Endothelial cell of umbilical vein (primary cell): ENCODE measurements around the gene PXN. TPM values are rescaled to one million over a fixed set of nuclear protein-coding genes. Genes with fewer than 3 reads are reported as not detected.

Experiments used
- BruUV-seq: library from RNA; stranded (reverse); fragments of 400-500 nt; replicated peaks from 2 replicates; lab custom pipeline; 2021; lab: Mats Ljungman, UMichigan
- CTCF ChIA-PET: fragments of 300-600, 350-600 bp; sonication (Branson Sonifier 250); formaldehyde crosslinking; loops from one replicate; lab custom pipeline; 2021; ENCODE audit warnings: antibody characterized with exemption, inconsistent platforms; lab: Charles Lee
- POLR2A ChIA-PET: fragments of 300-600, 350-600 bp; sonication (Branson Sonifier 250); formaldehyde crosslinking; loops from one replicate; lab custom pipeline; 2021; ENCODE audit warnings: antibody characterized with exemption, inconsistent platforms; lab: Charles Lee
- DNase-seq: peaks from one replicate; pipeline ENCODE4 v3.0.0-alpha.2; 2011; ENCODE audit warnings: low read depth, low spot score
- FAIRE-seq: peaks from 2 replicates; lab custom pipeline; 2011; peaks lifted over from hg19 to GRCh38; lab: Jason Lieb, UNC
- H2AFZ ChIP-seq: 2 replicates; pipeline ENCODE4 v1.6.0; 2012; ENCODE audit warnings: low read depth, low read length, control low read depth, inconsistent platforms
- H3K27ac ChIP-seq: 2 replicates; pipeline ENCODE4 v1.5.1; 2011; ENCODE audit warnings: low read depth, mild to moderate bottlenecking, control low read depth, low read length, moderate library complexity; ENCODE audit not compliant: insufficient read depth
- H3K27me3 ChIP-seq, 2 experiments: 2 replicates each; pipeline versions ENCODE4 v1.6.0 to v1.6.1; 2011; ENCODE audit warnings: low read length in 2 of 2, mixed read lengths in 1 of 2; ENCODE audit not compliant: control insufficient read depth in 2 of 2, insufficient read depth in 2 of 2
- H3K36me3 ChIP-seq, 2 experiments: 2 replicates in 1 of 2; 3 replicates in 1 of 2; pipeline ENCODE4 v1.5.1; 2011; ENCODE audit warnings: low read length in 2 of 2, mild to moderate bottlenecking in 1 of 2, moderate library complexity in 1 of 2; ENCODE audit not compliant: control insufficient read depth in 2 of 2, insufficient read depth in 2 of 2; ENCODE audit errors: extremely low read depth in 1 of 2
- H3K4me1 ChIP-seq: 3 replicates; pipeline ENCODE4 v1.5.1; 2011; ENCODE audit warnings: mild to moderate bottlenecking, low read length; ENCODE audit not compliant: control insufficient read depth, insufficient read depth; ENCODE audit errors: extremely low read depth
- H3K4me2 ChIP-seq: 2 replicates; pipeline ENCODE4 v1.6.1; 2011; ENCODE audit warnings: low read length, control low read depth, mixed read lengths; ENCODE audit not compliant: insufficient read depth
- H3K4me3 ChIP-seq, 3 experiments: fragments of 200-600 bp in 1 of 3; sonication (generic), shearing (Covaris generic) in 1 of 3; replicated peaks in 1 of 3; 2 replicates each; pipeline ENCODE4 v1.5.1; 2011 to 2016; ENCODE audit warnings: control low read depth in 3 of 3, low read length in 3 of 3, mild to moderate bottlenecking in 2 of 3, inconsistent platforms in 1 of 3, low read depth in 1 of 3, moderate library complexity in 1 of 3; ENCODE audit not compliant: insufficient read depth in 1 of 3
- H3K79me2 ChIP-seq: 2 replicates; pipeline ENCODE4 v1.6.0; 2012; ENCODE audit warnings: low read length, inconsistent platforms; ENCODE audit not compliant: control insufficient read depth, insufficient read depth
- H3K9ac ChIP-seq: replicated peaks from 2 replicates; pipeline ENCODE3; 2011; ENCODE audit warnings: low read length, control low read depth; ENCODE audit not compliant: insufficient read depth; ENCODE audit errors: extremely low read depth
- H3K9me1 ChIP-seq: replicated peaks from 3 replicates; pipeline ENCODE4 v1.6.0; 2011; ENCODE audit warnings: mild to moderate bottlenecking, low read length; ENCODE audit not compliant: control insufficient read depth, insufficient read depth; ENCODE audit errors: extremely low read depth
- H3K9me3 ChIP-seq: replicated peaks from 2 replicates; pipeline ENCODE4 v1.5.1; 2012; ENCODE audit warnings: low read length, inconsistent platforms; ENCODE audit not compliant: control insufficient read depth, insufficient read depth
- H4K20me1 ChIP-seq: replicated peaks from 2 replicates; pipeline ENCODE3; 2011; ENCODE audit warnings: mild to moderate bottlenecking, low read length; ENCODE audit not compliant: control insufficient read depth, insufficient read depth; ENCODE audit errors: extremely low read depth
- CTCF ChIP-seq, 2 donors: IDR thresholded peaks; 1 replicate in 1 of 2; 2 replicates in 1 of 2; pipeline ENCODE4 v1.5.1; 2011; ENCODE audit warnings: low read length in 2 of 2, mild to moderate bottlenecking in 2 of 2, moderate library complexity in 2 of 2, control low read depth in 1 of 2, inconsistent platforms in 1 of 2, low read depth in 1 of 2; ENCODE audit not compliant: insufficient read depth in 1 of 2; ENCODE audit errors: extremely low read depth in 1 of 2
- EZH2 ChIP-seq: IDR thresholded peaks from 2 replicates; pipeline ENCODE4 v1.6.1; 2012; ENCODE audit warnings: borderline replicate concordance, low read depth, mild to moderate bottlenecking, moderate library complexity, low read length, inconsistent platforms; ENCODE audit not compliant: severe bottlenecking
- FOS ChIP-seq: IDR thresholded peaks from 2 replicates; pipeline ENCODE4 v1.6.1; 2011; ENCODE audit warnings: mild to moderate bottlenecking, low read length, moderate library complexity, borderline replicate concordance; ENCODE audit not compliant: insufficient read depth
- GATA2 ChIP-seq: IDR thresholded peaks from 2 replicates; pipeline ENCODE4 v1.7.0; 2011; ENCODE audit warnings: low read depth, mild to moderate bottlenecking, moderate library complexity, mixed read lengths, low read length; ENCODE audit not compliant: insufficient read length, insufficient read depth
- JUN ChIP-seq: IDR thresholded peaks from 2 replicates; pipeline ENCODE4 v1.6.1; 2011; ENCODE audit warnings: borderline replicate concordance, low read depth; ENCODE audit not compliant: insufficient read length, insufficient read depth
- MYC ChIP-seq: IDR thresholded peaks from one replicate; pipeline ENCODE4 v1.6.1; 2011; ENCODE audit warnings: mild to moderate bottlenecking, low read depth, low read length
- POLR2A ChIP-seq: IDR thresholded peaks from 2 replicates; pipeline ENCODE4 v1.6.1; 2012; ENCODE audit warnings: low read depth, mild to moderate bottlenecking, control low read depth, low read length
- POLR2AphosphoS5 ChIP-seq: IDR thresholded peaks from 2 replicates; pipeline ENCODE4 v1.6.1; 2012; ENCODE audit warnings: low read depth, mild to moderate bottlenecking, control low read depth, low read length, moderate library complexity; ENCODE audit not compliant: insufficient read depth
- dilution Hi-C: fragments of 300-500 bp; cut with MboI; formaldehyde crosslinking; loops from one replicate; pipeline ENCODE4 v1.15.0; 2019; ENCODE audit warnings: low sequenced_read_pairs; ENCODE audit not compliant: extremely low pct_ligation_motif_present
- intact Hi-C: fragments of 100-400 bp; cut with micrococcal nuclease; formaldehyde crosslinking; loops from one replicate; pipeline ENCODE4 v1.10.0; 2022
- polyA plus RNA-seq, 4 experiments: library from polyadenylated mRNA; depleted of rRNA in 3 of 4; stranded (reverse) in 3 of 4; unstranded in 1 of 4; fragments of >200 nt; gene quantifications; 2 replicates each; pipeline versions ENCODE4 v1.2.1 to v1.2.3, GENCODE V29; 2011 to 2012; ENCODE audit warnings: missing spikeins in 1 of 4
- total RNA-seq: library from RNA; stranded (reverse); gene quantifications from 2 replicates; pipeline ENCODE4 v1.2.3, GENCODE V29; 2021
- TF ChIP-seq, protein P1 (sequence below): IDR thresholded peaks from 2 replicates; pipeline ENCODE4 v1.6.1; 2011; ENCODE audit not compliant: insufficient read depth, insufficient read length

PXN gene
- total and polyA plus RNA-seq, 2 donors (not counting 3 experiments of a cell fraction or from before 2014, with no cell fraction given) = 132 to 258 TPM

GRCh38 chr12:120181991-120182631 lies 83.4 kb downstream of the PXN start:
- no peaks in the 10 kb centered on the region for H3K9me3 ChIP-seq
- H2AFZ ChIP-seq = no peak overlapping the region
- H3K9me1 ChIP-seq = no peaks in the 10 kb centered on the region
- peaks cover 13 to 42% of the 10 kb centered on the region in 2 experiments for H3K36me3 ChIP-seq
- no peaks in the 10 kb centered on the region for H3K27me3 ChIP-seq
- ChIA-PET CTCF (interaction anchor here (1.2 kb wide), 2 partner anchors 11 to 83 kb away, joined by 3 read pairs; partner anchors contain the start of gene PXN), POLR2A (interaction anchor here (1.2 kb wide), 1 partner anchor 19 kb away, joined by 6 read pairs; the partner anchor contains the start of gene RPLP0)
- FAIRE-seq = no peak
- no peak overlapping the region for H3K4me3 ChIP-seq
- TF ChIP-seq FOS (no peak), CTCF (IDR thresholded peaks at IDR 0.05; ENCODE audit: extremely low read depth in 1 of 2, insufficient read depth in 1 of 2, low read depth in 1 of 2, low read length in 2 of 2) (no peak), GATA2 (no peak), POLR2A (no peak), MYC (no peak), JUN (no peak), EZH2 (no peak), POLR2AphosphoS5 (no peak)
- TF ChIP-seq, protein P1, sequence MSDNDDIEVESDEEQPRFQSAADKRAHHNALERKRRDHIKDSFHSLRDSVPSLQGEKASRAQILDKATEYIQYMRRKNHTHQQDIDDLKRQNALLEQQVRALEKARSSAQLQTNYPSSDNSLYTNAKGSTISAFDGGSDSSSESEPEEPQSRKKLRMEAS = no peak
- H3K27ac ChIP-seq = no peak overlapping the region
- no peak for DNase-seq
- H3K4me2 ChIP-seq = no peak overlapping the region
- H4K20me1 ChIP-seq = no peaks in the 10 kb centered on the region
- no peaks in the 10 kb centered on the region for H3K4me1 ChIP-seq
- dilution Hi-C loops = no loop called here
- no TSS peak for BruUV-seq
- H3K9ac ChIP-seq = no peak overlapping the region
- peaks cover 11% of the 10 kb centered on the region for H3K79me2 ChIP-seq
- intact Hi-C loops = no loop called here
